ENCODE data around the gene SCAF8.

DNA sequence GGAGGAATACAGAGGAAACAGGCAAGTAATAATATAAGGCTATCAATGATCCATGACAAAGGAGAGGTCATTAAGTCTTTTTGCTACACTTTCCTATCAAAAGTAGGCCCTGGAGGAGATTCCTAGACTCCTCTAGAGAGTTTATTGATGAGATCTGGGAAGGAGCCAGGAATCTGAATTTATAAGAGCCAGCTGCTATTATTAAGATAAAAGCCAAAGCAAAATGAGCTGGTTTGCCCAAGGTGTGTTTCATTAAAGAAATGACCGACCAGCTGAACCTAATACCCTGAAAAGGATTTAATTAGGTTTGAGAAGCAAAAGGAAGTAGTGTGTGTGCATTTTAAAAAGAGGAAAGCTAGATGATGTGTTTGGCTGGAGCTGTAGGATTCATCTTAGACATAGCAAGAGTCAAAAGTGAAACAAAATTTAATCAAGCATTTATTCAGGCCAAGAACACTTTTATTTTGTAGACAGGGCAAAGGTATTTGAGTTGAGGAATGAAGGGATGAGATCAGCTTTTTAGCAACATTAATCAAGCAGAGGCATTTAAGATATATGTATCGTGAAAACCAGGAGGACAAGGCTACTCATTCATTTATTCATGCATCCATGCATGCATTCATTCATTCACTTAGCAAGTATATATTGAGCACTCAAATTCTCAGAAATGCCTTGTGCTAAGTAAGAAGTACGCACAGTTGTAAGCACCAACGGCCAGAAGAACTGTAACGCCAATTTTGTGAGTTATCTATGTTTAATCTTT, 43.5 kb upstream of the SCAF8 start:
- TF ChIP-seq, protein P1, sequence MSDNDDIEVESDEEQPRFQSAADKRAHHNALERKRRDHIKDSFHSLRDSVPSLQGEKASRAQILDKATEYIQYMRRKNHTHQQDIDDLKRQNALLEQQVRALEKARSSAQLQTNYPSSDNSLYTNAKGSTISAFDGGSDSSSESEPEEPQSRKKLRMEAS (IDR thresholded peaks at IDR 0.05; ENCODE audit: low read depth), result no peak
- TF ChIP-seq, protein P2, sequence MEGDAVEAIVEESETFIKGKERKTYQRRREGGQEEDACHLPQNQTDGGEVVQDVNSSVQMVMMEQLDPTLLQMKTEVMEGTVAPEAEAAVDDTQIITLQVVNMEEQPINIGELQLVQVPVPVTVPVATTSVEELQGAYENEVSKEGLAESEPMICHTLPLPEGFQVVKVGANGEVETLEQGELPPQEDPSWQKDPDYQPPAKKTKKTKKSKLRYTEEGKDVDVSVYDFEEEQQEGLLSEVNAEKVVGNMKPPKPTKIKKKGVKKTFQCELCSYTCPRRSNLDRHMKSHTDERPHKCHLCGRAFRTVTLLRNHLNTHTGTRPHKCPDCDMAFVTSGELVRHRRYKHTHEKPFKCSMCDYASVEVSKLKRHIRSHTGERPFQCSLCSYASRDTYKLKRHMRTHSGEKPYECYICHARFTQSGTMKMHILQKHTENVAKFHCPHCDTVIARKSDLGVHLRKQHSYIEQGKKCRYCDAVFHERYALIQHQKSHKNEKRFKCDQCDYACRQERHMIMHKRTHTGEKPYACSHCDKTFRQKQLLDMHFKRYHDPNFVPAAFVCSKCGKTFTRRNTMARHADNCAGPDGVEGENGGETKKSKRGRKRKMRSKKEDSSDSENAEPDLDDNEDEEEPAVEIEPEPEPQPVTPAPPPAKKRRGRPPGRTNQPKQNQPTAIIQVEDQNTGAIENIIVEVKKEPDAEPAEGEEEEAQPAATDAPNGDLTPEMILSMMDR (IDR thresholded peaks at IDR 0.05), result no peak
- TF ChIP-seq RFX5 (IDR thresholded peaks at IDR 0.05; ENCODE audit: low read length) (no peak), SIN3A (IDR thresholded peaks at IDR 0.05; ENCODE audit: borderline replicate concordance, low read depth, low read length) (no peak), EP300 (IDR thresholded peaks at IDR 0.05; ENCODE audit: borderline replicate concordance in 1 of 2, low read depth in 1 of 2, low read length in 1 of 2) (no peak), MXI1 (IDR thresholded peaks at IDR 0.05; ENCODE audit: low read depth, low read length) (no peak)
- TF ChIP-seq, protein P3, sequence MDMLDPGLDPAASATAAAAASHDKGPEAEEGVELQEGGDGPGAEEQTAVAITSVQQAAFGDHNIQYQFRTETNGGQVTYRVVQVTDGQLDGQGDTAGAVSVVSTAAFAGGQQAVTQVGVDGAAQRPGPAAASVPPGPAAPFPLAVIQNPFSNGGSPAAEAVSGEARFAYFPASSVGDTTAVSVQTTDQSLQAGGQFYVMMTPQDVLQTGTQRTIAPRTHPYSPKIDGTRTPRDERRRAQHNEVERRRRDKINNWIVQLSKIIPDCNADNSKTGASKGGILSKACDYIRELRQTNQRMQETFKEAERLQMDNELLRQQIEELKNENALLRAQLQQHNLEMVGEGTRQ (IDR thresholded peaks at IDR 0.05; ENCODE audit: borderline replicate concordance, low read depth, low read length), result no peak
- TF ChIP-seq, protein P4, sequence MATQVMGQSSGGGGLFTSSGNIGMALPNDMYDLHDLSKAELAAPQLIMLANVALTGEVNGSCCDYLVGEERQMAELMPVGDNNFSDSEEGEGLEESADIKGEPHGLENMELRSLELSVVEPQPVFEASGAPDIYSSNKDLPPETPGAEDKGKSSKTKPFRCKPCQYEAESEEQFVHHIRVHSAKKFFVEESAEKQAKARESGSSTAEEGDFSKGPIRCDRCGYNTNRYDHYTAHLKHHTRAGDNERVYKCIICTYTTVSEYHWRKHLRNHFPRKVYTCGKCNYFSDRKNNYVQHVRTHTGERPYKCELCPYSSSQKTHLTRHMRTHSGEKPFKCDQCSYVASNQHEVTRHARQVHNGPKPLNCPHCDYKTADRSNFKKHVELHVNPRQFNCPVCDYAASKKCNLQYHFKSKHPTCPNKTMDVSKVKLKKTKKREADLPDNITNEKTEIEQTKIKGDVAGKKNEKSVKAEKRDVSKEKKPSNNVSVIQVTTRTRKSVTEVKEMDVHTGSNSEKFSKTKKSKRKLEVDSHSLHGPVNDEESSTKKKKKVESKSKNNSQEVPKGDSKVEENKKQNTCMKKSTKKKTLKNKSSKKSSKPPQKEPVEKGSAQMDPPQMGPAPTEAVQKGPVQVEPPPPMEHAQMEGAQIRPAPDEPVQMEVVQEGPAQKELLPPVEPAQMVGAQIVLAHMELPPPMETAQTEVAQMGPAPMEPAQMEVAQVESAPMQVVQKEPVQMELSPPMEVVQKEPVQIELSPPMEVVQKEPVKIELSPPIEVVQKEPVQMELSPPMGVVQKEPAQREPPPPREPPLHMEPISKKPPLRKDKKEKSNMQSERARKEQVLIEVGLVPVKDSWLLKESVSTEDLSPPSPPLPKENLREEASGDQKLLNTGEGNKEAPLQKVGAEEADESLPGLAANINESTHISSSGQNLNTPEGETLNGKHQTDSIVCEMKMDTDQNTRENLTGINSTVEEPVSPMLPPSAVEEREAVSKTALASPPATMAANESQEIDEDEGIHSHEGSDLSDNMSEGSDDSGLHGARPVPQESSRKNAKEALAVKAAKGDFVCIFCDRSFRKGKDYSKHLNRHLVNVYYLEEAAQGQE (IDR thresholded peaks at IDR 0.05; ENCODE audit: low read depth, low read length), result no peak
- TF ChIP-seq, protein P5, sequence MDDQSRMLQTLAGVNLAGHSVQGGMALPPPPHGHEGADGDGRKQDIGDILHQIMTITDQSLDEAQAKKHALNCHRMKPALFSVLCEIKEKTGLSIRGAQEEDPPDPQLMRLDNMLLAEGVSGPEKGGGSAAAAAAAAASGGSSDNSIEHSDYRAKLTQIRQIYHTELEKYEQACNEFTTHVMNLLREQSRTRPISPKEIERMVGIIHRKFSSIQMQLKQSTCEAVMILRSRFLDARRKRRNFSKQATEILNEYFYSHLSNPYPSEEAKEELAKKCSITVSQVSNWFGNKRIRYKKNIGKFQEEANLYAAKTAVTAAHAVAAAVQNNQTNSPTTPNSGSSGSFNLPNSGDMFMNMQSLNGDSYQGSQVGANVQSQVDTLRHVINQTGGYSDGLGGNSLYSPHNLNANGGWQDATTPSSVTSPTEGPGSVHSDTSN (IDR thresholded peaks at IDR 0.05), result no peak

All from SK-N-SH (cell line).